Non-pigmented ciliary epithelial cell (primary cell): Measurements from ENCODE around the gene SH3BP4.

Experiments
- DNase-seq: peaks from one replicate; pipeline ENCODE4 v3.0.0-alpha.2; 2010; ENCODE audit warnings: low read depth

SH3BP4 gene

GRCh38 chr2:234951664-234952269, at the start of gene SH3BP4:
Gene SH3BP4, plus strand, starts transcription at chr2:234952017. Its CDS starts 82,986 bp downstream, at chr2:235035003.
- no peak for DNase-seq

DNA sequence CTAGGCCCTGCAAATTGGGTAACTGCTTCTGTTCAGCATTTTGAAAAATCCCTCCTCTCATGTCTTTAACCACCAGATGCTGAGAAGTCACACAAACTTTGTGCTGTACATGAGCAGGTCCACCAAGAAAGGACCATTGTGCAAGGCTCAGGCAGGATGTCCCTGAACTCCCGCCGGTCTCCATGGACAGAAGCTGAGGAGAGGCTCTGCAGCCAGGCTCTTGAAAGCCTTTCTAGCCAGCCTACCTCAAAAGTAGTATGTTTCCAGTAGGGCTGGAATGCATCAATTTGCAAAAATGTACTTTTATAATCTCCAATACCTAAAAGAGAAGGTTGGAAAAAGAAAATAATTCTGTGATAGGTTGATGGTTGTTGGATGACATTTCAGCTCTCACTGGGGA, 47.0 kb upstream of the SH3BP4 start:
- no peak for DNase-seq

DNA sequence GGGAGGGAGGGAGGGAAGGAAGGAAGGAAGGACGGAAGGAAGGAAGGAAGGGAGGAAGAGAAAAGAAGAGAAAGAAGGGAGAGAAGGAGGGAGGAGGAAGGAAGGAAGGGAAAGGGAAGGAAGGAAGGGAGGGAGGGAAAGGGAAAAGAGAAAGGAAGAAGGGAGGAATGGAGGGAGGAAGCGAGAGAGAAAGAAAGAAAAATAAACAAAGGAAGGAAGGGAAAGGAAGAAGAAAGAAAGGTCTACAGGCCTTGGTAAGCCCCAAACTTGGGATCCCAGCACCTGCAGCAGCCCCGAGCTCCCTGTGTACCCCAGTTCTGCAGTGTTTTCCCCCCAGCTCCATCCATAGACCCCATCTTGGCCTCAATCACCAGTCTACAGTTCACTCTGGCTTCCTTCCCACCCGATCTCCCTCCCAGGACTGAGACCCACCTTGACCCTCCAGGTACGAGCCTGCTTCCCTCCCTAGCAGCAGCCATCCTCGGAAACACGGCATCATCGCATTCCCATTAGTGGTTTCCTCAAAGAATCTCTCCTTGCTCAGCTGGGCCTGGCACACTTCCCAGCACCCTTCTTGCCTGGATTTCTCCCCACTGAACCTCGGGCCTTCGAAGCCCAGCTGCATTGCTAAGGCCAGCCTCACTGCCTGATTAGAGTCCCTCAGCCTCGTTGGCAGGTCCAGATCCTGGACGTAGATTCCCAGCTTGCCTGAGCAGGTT, 46.1 kb upstream of the SH3BP4 start:
- no peak for DNase-seq

DNA sequence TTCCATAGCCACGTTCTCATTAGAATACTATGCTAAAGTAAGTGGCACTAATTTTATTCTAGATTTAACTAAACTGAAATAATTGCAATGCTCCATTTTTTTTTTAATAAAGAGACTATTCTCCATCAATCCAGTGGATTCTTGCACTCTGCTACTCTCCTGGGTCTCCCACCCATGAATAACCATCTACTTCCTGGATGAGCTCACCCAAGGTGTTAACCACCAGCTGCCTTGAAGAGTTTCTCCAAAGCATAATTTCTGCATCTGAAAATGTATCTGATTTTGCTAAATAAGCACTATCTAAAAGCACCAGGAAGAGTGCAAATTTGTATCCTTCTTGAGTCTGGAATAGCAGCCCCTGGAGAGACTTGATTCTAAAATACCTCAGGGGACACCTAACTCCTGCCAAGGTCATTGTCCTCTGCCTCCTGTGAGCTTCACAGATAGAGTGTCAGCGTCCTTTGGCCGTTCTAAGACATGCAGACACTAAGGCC, 41.6 kb upstream of the SH3BP4 start:
- no peak for DNase-seq

GRCh38 chr2:234911271-234911670, 40.5 kb upstream of the SH3BP4 start:
- DNase-seq, result peak; percentile 19

- no peak for DNase-seq
Observed at GRCh38 chr2:234912437-234912836, 39.4 kb upstream of the SH3BP4 start.

- DNase-seq, result no peak
Observed at GRCh38 chr2:234913208-234913626, 38.6 kb upstream of the SH3BP4 start.

DNA sequence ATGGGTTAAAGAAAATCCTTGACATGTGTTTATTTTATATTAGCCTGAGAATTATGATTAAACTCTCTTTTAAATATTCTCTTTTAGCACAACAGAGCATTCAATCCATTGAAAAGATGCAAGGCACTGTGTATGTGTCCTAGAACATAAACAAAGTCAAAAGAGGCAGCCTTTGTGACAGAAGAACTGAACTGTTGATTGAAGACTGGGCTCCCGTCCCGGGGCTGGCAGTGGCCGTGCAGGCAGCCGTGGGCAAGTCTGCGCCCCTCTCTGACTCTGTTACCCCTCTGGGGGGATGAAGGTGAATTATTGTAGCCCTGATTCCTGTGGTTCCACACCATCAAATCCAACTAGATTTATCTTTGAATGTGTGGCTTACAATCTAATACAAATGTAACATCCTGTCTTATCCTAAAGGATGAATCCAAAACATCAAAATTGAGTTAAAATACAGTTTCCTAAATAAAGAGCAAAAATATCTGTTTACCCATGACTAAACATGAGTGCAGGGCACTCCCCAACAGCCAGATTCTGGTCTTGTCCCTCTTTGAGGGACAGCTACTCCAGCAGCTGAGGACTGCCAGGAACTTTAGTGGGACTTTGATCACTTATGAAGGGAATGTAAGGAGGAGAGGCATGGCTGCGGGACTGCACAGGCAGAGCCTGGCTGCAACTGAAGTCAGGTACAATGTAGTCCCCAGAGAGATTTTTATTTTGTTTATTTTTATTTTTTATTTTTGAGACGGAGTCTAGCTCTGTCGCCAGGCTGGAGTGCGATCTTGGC, 37.3 kb upstream of the SH3BP4 start:
- DNase-seq, result no peak

DNA sequence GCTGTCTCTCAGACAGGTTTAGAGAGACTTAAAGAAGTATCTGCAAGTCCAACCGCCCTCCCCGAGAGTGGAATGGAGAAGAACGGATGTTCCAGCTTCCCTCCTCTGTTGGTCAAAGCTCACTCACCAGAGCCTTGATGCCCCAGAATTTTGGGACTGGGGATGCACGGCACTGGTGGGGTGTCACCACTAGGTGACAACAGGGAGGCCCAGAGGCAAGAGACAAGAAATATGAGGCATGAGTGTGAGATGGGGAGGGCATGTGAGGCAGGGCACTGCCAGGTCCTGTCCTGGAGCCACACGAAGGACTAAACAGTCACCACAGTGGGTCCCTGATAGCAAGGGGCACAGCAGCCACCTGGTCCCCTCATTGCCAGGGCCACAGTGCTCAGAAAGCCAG, 35.1 kb upstream of the SH3BP4 start:
- DNase-seq, result no peak

- no peak for DNase-seq
Observed at GRCh38 chr2:234917211-234917975, 34.4 kb upstream of the SH3BP4 start.

GRCh38 chr2:234919711-234920110, 32.1 kb upstream of the SH3BP4 start:
- no peak for DNase-seq

GRCh38 chr2:234920836-234921235, 31.0 kb upstream of the SH3BP4 start:
- DNase-seq, result no peak

DNA sequence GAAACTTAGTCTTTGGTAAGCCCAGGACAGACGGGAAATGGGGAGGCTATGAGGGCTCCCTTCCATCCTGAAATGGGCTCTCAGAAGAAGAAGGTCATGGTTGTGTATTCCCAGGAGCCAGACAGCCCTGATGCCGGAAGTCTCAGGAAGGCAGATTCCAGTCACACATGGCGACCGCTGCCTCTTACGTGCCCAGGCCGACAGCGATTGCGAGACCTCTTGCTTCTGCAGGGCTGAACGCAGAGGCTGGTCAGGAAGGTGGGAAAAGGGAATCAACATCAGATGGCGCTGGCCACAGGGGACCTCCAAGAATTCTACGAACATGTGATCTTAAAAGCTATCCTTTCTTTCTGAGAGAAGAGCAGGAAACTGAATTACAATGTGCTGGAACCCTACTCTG, 22.8 kb upstream of the SH3BP4 start:
- DNase-seq, result no peak

DNA sequence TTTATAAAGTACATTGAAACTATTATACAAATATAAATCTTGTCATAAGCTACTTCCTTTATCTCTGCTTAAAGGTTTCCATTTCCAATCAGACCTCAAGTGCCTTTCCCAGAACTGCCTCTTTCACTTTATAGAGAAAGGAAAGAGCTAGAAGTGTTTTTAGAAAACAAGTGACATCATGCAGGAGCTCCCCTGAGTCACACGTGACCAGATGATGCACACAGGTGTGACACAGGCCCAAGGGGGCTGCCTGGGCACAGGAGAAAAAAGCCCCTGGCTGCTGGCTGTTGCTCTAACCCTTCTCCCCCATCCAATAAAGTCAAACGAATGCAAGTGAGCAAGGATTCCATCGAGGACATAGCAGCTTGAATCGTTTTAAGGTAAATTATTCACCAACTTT, 21.4 kb upstream of the SH3BP4 start:
- DNase-seq, result no peak

DNA sequence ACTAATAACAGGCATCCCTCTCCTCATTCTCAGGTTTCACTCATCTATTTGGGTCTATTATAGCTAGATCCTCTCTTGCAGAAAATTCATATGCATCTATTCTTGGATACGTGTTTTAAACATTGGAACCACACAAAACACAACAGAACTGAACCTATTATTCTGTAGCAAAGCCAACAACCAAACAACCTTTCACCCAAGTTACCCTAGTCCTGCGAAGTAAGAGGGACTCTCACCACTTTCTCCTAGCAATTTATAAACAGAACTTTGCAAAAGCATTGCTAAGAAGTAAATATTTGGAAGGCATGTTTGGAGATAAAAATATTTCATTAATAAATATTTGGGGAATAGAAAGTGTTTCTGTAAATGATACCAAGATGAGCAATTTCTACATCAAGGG, 20.4 kb upstream of the SH3BP4 start:
- DNase-seq, result no peak

DNA sequence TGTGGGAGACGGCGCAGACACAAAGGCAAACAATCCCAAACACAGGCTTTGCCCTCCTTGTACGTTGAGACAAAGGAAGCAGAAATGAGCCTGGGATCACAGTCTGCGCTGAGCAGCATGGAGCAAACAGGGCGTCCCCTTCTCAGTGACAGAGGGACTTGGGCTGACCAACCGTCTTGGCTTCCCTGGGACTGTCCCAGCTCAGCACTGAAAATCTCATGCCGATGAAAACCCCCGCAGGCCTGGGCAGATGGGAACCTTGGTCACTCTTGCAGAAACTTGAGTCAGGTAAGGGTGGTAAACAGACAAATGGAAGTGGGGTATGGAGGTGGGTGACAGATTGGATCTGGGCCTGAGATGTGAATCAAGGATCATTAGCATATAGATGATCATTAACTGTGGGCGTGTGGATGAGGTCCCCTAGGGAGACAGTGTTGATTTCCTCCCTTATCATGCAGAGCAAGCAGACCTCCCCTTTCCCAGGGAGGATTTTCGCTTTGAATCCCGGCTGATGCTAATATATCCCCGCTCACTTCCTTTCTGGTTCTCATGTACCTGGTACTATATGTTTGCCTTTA, 19.1 kb upstream of the SH3BP4 start:
- DNase-seq, result no peak

DNA sequence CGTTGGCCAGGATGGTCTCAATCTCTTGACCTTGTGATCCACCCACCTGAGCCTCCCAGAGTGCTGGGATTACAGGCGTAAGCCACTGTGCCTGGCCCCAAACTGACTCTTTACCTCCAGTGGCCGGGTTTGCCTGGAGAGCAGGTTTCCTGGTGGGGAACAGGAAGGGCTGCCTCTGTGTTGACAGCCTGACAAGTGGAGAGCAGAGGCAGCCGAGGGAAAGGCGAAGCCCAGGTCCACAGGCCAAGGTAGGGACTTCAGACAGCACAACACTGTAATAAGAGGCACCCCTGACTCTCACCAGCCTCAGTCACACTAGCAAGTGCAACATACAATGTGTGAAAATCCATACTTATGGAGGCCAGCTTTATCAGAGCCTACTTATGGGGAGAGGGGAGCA, 16.5 kb upstream of the SH3BP4 start:
- DNase-seq, result no peak

- no peak for DNase-seq
Observed at GRCh38 chr2:234939576-234939975, 12.2 kb upstream of the SH3BP4 start.

- no peak for DNase-seq
Observed at GRCh38 chr2:234939996-234940395, 11.8 kb upstream of the SH3BP4 start.

- DNase-seq, result no peak
Observed at GRCh38 chr2:234940527-234940926, 11.3 kb upstream of the SH3BP4 start.

GRCh38 chr2:234945339-234945873, 6.4 kb upstream of the SH3BP4 start:
- no peak for DNase-seq

- DNase-seq, result no peak
Observed at GRCh38 chr2:234947556-234947955, 4.3 kb upstream of the SH3BP4 start.
